Measurements from ENCODE around the gene SVEP1.
A peak's percentile ranks its signal among the peaks of the same experiment; 100 is the strongest.

The SVEP1 gene

DNA sequence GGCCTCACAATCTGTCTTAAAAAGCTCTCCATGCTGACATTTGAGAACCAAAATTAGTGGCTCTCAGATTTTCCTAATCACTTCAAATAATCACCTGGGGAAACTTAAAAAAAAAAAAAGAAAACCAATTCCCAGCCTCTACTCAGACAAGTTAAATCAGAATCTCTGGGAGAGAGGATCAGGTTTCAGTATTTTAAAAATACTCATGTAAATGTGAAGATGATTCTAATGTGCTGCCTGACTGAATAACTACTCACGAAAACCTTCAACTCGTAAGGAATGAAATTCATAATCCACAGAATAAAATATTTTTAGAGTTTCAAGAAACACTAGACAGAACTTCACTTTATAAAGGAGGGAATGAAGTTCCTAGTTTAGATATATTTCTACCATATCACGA, 114.4 kb downstream of the SVEP1 start:
- no peak overlapping the region for H3K27ac ChIP-seq (ENCODE audit: low read depth, low read length)
- no peak overlapping the region for H3K4me3 ChIP-seq (ENCODE audit: low read depth in 1 of 5, low read length in 5 of 5)
- H3K9me3 ChIP-seq (ENCODE audit: control insufficient read depth in 5 of 5, low read length in 5 of 5): no peaks in the 10 kb centered on the region
- peaks cover 14 to 57% (median 23%) of the 10 kb centered on the region in 5 donors for H3K36me3 ChIP-seq (ENCODE audit: control insufficient read depth in 5 of 5, insufficient read depth in 5 of 5, low read length in 5 of 5)
- H3K4me1 ChIP-seq (ENCODE audit: control insufficient read depth in 5 of 5, insufficient read depth in 5 of 5, low read length in 5 of 5): no peaks in the 10 kb centered on the region
- H3K27me3 ChIP-seq (ENCODE audit: control insufficient read depth in 5 of 5, insufficient read depth in 4 of 5, low read length in 5 of 5): no peaks in the 10 kb centered on the region
- no peak overlapping the region for H3K9ac ChIP-seq (ENCODE audit: low read length in 5 of 5)

DNA sequence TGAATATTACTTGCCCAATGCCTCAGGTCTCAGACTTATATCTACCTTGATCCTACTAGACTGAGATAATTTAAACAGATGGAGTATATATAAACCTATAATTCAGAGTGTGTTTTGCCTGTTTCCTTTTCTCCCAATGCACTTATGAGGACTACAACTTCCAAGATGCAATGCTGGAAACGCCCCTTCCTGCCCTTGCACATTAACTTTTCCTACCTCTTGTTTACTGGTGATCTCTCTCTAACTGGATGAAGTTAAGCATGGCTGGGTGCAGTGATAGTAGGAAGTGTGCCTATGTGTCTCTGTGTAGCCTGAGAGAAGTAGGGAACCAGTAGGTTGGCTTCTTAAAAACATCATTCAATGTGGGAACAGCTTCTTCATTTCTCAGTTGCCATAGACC, 115.2 kb downstream of the SVEP1 start:
- H3K27me3 ChIP-seq (ENCODE audit: control insufficient read depth in 5 of 5, insufficient read depth in 4 of 5, low read length in 5 of 5): no peaks in the 10 kb centered on the region
- H3K27ac ChIP-seq (ENCODE audit: low read depth, low read length): no peak overlapping the region
- H3K9me3 ChIP-seq (ENCODE audit: control insufficient read depth in 5 of 5, low read length in 5 of 5): no peaks in the 10 kb centered on the region

DNA sequence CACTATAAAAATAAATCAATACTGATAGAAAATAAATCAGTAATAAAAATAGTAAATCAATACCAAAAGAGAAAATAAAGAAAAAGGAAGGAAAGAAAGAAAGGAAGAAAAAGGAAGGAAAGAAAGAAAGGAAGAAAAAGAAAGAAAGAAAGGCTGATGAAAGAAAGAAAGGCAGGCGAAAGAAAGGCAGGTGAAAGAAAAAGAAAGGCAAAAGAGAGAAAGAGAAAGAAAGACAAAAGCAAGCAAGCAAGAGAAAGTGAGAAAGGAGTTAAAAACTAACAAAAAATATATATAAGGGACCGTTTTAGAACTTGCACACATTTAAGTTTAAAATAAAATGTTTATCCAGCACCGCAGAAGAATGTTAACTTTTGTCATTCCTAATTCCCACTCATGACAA, 116.0 kb downstream of the SVEP1 start:
- Histone ChIP-seq H3K4me1 (ENCODE audit: control insufficient read depth in 5 of 5, insufficient read depth in 5 of 5, low read length in 5 of 5) (no peaks in the 10 kb centered on the region), H3K27me3 (ENCODE audit: control insufficient read depth in 5 of 5, insufficient read depth in 4 of 5, low read length in 5 of 5) (no peaks in the 10 kb centered on the region), H3K27ac (ENCODE audit: low read depth, low read length) (no peak overlapping the region), H3K36me3 (ENCODE audit: control insufficient read depth in 5 of 5, insufficient read depth in 5 of 5, low read length in 5 of 5) (peaks cover 9 to 45% (median 21%) of the 10 kb centered on the region in 5 donors), H3K4me3 (ENCODE audit: low read depth in 1 of 5, low read length in 5 of 5) (no peak overlapping the region), H3K9me3 (ENCODE audit: control insufficient read depth in 5 of 5, low read length in 5 of 5) (no peaks in the 10 kb centered on the region), H3K9ac (ENCODE audit: low read length in 5 of 5) (no peak overlapping the region)

More for the DNA sequence above, 115.2 kb downstream of the SVEP1 start:
- no peak overlapping the region for H3K4me3 ChIP-seq (ENCODE audit: low read depth in 1 of 5, low read length in 5 of 5)
- H3K9ac ChIP-seq (ENCODE audit: low read length in 5 of 5): no peak overlapping the region
- H3K4me1 ChIP-seq (ENCODE audit: control insufficient read depth in 5 of 5, insufficient read depth in 5 of 5, low read length in 5 of 5): no peaks in the 10 kb centered on the region
- H3K36me3 ChIP-seq (ENCODE audit: control insufficient read depth in 5 of 5, insufficient read depth in 5 of 5, low read length in 5 of 5): peaks cover 7 to 50% (median 18%) of the 10 kb centered on the region in 5 donors

DNA sequence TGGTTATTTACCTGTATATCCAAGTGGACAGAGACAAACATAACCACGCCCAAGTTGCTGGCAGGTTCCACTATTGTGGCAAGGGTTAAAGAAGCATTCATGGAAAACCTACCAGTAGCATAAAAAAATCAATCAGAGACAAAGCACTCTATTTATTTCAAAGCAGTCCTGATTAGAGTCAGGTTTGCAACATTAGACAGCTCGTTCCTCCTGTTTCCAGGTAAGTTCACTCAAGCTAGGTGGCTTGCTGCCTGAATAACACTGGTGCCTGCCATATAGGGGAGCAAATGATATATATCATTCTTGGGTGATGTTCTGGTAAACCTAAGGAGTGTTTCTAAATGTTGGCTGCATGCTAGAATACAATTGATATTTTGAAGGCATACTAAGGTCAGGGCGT, 122.3 kb downstream of the SVEP1 start:
- peaks cover 3 to 40% (median 19%) of the 10 kb centered on the region in 5 donors for H3K36me3 ChIP-seq (ENCODE audit: control insufficient read depth in 5 of 5, insufficient read depth in 5 of 5, low read length in 5 of 5)
- no peaks in the 10 kb centered on the region for H3K4me1 ChIP-seq (ENCODE audit: control insufficient read depth in 5 of 5, insufficient read depth in 5 of 5, low read length in 5 of 5)
- H3K27ac ChIP-seq (ENCODE audit: low read depth, low read length): no peak overlapping the region
- H3K9me3 ChIP-seq (ENCODE audit: control insufficient read depth in 5 of 5, low read length in 5 of 5): no peaks in the 10 kb centered on the region
- H3K27me3 ChIP-seq (ENCODE audit: control insufficient read depth in 5 of 5, insufficient read depth in 4 of 5, low read length in 5 of 5): no peaks in the 10 kb centered on the region
- no peak overlapping the region for H3K9ac ChIP-seq (ENCODE audit: low read length in 5 of 5)
- no peak overlapping the region for H3K4me3 ChIP-seq (ENCODE audit: low read depth in 1 of 5, low read length in 5 of 5)

DNA sequence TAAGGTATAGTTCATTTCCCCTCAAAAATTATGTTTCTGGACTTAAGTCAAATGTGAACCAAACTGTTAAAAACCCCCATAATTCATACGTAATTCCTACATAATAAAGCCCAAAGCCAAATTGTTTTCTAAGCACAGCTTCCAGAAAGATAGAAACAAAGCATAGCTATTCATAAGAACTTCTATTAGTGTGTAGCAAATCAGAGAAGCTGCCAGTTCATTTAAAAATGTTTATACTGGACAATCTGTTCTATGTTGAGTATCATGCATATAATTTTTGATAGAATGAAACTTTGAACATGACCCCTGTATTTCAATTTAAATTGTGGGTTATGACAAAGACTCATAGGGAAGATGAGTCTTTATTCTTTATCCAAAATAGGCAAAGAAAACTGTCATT, 122.9 kb downstream of the SVEP1 start:
- H3K27ac ChIP-seq (ENCODE audit: low read depth, low read length): no peak overlapping the region
- H3K4me3 ChIP-seq (ENCODE audit: low read depth in 1 of 5, low read length in 5 of 5): no peak overlapping the region
- no peaks in the 10 kb centered on the region for H3K9me3 ChIP-seq (ENCODE audit: control insufficient read depth in 5 of 5, low read length in 5 of 5)
- no peaks in the 10 kb centered on the region for H3K27me3 ChIP-seq (ENCODE audit: control insufficient read depth in 5 of 5, insufficient read depth in 4 of 5, low read length in 5 of 5)
- H3K36me3 ChIP-seq (ENCODE audit: control insufficient read depth in 5 of 5, insufficient read depth in 5 of 5, low read length in 5 of 5): peaks cover 3 to 39% (median 19%) of the 10 kb centered on the region in 5 donors
- H3K4me1 ChIP-seq (ENCODE audit: control insufficient read depth in 5 of 5, insufficient read depth in 5 of 5, low read length in 5 of 5): peaks cover 0 to 5% (median 0%) of the 10 kb centered on the region in 5 donors
- no peak overlapping the region for H3K9ac ChIP-seq (ENCODE audit: low read length in 5 of 5)

- Histone ChIP-seq H3K36me3 (ENCODE audit: control insufficient read depth in 5 of 5, insufficient read depth in 5 of 5, low read length in 5 of 5) (peaks cover 3 to 36% (median 19%) of the 10 kb centered on the region in 5 donors), H3K9ac (ENCODE audit: low read length in 5 of 5) (no peak overlapping the region), H3K9me3 (ENCODE audit: control insufficient read depth in 5 of 5, low read length in 5 of 5) (no peaks in the 10 kb centered on the region), H3K27me3 (ENCODE audit: control insufficient read depth in 5 of 5, insufficient read depth in 4 of 5, low read length in 5 of 5) (no peaks in the 10 kb centered on the region), H3K4me3 (ENCODE audit: low read depth in 1 of 5, low read length in 5 of 5) (no peak overlapping the region), H3K4me1 (ENCODE audit: control insufficient read depth in 5 of 5, insufficient read depth in 5 of 5, low read length in 5 of 5) (peaks cover 0 to 6% (median 0%) of the 10 kb centered on the region in 5 donors), H3K27ac (ENCODE audit: low read depth, low read length) (no peak overlapping the region)
These were observed 123.7 kb downstream of the SVEP1 start for GRCh38 chr9:110455860-110456259.

- H3K9ac ChIP-seq (ENCODE audit: low read length in 5 of 5): no peak overlapping the region
These were observed 127.2 kb downstream of the SVEP1 start for GRCh38 chr9:110452227-110452801.

DNA sequence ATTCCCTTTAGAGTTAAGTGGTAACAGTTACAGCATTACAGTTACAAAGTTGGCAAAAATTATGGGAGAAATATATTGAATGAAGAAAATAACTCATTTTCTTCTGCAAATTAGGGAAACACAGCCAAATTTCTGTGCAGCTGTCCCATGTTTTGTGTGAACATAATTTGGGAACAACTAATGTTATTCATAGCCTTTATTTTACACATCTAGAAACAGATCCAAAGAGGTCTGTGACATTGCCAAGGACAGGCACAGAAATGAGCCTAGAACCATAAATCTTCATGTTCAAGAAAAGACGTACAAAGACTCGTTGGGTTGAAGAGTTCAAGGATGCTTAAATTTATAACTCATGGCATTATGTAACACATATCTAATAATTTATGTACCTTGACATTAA, 127.8 kb downstream of the SVEP1 start:
- Histone ChIP-seq H3K9me3 (ENCODE audit: control insufficient read depth in 5 of 5, low read length in 5 of 5) (no peaks in the 10 kb centered on the region), H3K27me3 (ENCODE audit: control insufficient read depth in 5 of 5, insufficient read depth in 4 of 5, low read length in 5 of 5) (no peaks in the 10 kb centered on the region), H3K4me1 (ENCODE audit: control insufficient read depth in 5 of 5, insufficient read depth in 5 of 5, low read length in 5 of 5) (peaks cover 0 to 6% (median 0%) of the 10 kb centered on the region in 5 donors), H3K27ac (ENCODE audit: low read depth, low read length) (no peak overlapping the region), H3K4me3 (ENCODE audit: low read depth in 1 of 5, low read length in 5 of 5) (no peak overlapping the region), H3K36me3 (ENCODE audit: control insufficient read depth in 5 of 5, insufficient read depth in 5 of 5, low read length in 5 of 5) (peaks cover 3 to 35% (median 29%) of the 10 kb centered on the region in 5 donors), H3K9ac (ENCODE audit: low read length in 5 of 5) (peak overlapping the region in 1 of 5 donors; percentile 32)

More at GRCh38 chr9:110452227-110452801, 127.2 kb downstream of the SVEP1 start:
- Histone ChIP-seq H3K27me3 (ENCODE audit: control insufficient read depth in 5 of 5, insufficient read depth in 4 of 5, low read length in 5 of 5) (no peaks in the 10 kb centered on the region), H3K27ac (ENCODE audit: low read depth, low read length) (no peak overlapping the region), H3K36me3 (ENCODE audit: control insufficient read depth in 5 of 5, insufficient read depth in 5 of 5, low read length in 5 of 5) (peaks cover 3 to 35% (median 24%) of the 10 kb centered on the region in 5 donors), H3K4me1 (ENCODE audit: control insufficient read depth in 5 of 5, insufficient read depth in 5 of 5, low read length in 5 of 5) (peaks cover 0 to 6% (median 0%) of the 10 kb centered on the region in 5 donors), H3K9me3 (ENCODE audit: control insufficient read depth in 5 of 5, low read length in 5 of 5) (no peaks in the 10 kb centered on the region), H3K4me3 (ENCODE audit: low read depth in 1 of 5, low read length in 5 of 5) (no peak overlapping the region)

DNA sequence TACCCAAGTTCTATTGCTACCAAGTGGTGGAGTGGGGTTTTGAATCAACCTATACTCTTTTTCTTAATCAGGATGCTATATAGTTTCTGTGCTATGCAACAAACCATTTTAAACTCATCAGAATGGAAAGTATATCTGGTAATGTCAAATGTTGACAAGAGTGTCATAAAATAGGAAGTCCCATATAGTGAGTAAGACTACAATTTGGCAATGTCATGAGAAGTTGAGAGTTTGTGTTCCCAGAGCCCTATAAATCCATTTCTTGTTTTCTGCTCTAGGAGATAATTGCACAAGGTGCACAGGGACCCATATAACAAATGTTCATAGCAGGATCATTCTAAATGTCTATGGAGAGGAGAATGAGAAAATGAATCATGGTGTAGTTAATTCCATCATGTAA, 132.1 kb downstream of the SVEP1 start:
- peaks cover 0 to 12% (median 0%) of the 10 kb centered on the region in 5 donors for H3K4me1 ChIP-seq (ENCODE audit: control insufficient read depth in 5 of 5, insufficient read depth in 5 of 5, low read length in 5 of 5)
- no peak overlapping the region for H3K27ac ChIP-seq (ENCODE audit: low read depth, low read length)
- H3K36me3 ChIP-seq (ENCODE audit: control insufficient read depth in 5 of 5, insufficient read depth in 5 of 5, low read length in 5 of 5): peaks cover 15 to 40% (median 36%) of the 10 kb centered on the region in 5 donors

GRCh38 chr9:110446171-110446570, 133.4 kb downstream of the SVEP1 start:
- Histone ChIP-seq H3K36me3 (ENCODE audit: control insufficient read depth in 5 of 5, insufficient read depth in 5 of 5, low read length in 5 of 5) (peaks cover 15 to 45% (median 40%) of the 10 kb centered on the region in 5 donors), H3K4me3 (ENCODE audit: low read depth in 1 of 5, low read length in 5 of 5) (no peak overlapping the region), H3K9me3 (ENCODE audit: control insufficient read depth in 5 of 5, low read length in 5 of 5) (peaks cover 0 to 3% (median 0%) of the 10 kb centered on the region in 5 donors), H3K9ac (ENCODE audit: low read length in 5 of 5) (no peak overlapping the region), H3K27me3 (ENCODE audit: control insufficient read depth in 5 of 5, insufficient read depth in 4 of 5, low read length in 5 of 5) (no peaks in the 10 kb centered on the region), H3K27ac (ENCODE audit: low read depth, low read length) (no peak overlapping the region), H3K4me1 (ENCODE audit: control insufficient read depth in 5 of 5, insufficient read depth in 5 of 5, low read length in 5 of 5) (peaks cover 0 to 12% (median 0%) of the 10 kb centered on the region in 5 donors)

More for the DNA sequence above, 132.1 kb downstream of the SVEP1 start:
- no peak overlapping the region for H3K9ac ChIP-seq (ENCODE audit: low read length in 5 of 5)
- peaks cover 0 to 3% (median 0%) of the 10 kb centered on the region in 5 donors for H3K9me3 ChIP-seq (ENCODE audit: control insufficient read depth in 5 of 5, low read length in 5 of 5)
- no peak overlapping the region for H3K4me3 ChIP-seq (ENCODE audit: low read depth in 1 of 5, low read length in 5 of 5)
- no peaks in the 10 kb centered on the region for H3K27me3 ChIP-seq (ENCODE audit: control insufficient read depth in 5 of 5, insufficient read depth in 4 of 5, low read length in 5 of 5)

Data from subcutaneous abdominal adipose tissue (tissue), 5 donors.